ENCODE measurements around the gene ELOVL1.

Gene ELOVL1

DNA sequence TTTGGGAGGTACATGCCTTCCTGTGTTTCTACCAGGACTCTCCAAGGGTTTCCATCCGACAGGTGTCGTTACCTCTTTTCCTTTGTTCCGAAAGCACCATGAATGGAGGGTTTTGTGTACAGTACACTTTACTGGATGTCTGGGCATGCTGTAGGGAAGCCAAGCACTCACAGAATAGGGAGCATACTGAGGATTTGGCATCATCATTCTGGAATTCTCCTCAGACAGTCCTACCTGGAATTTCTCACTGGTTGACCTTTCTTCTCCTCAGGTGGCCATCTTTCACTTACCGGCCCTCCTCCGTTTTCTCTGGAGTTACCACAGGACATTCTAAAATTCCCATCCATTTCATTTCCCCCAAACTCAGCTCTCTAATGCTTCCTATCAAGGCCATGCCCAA lies 36.1 kb downstream of the ELOVL1 start:
- DNase-seq (ENCODE audit: low read depth in 4 of 4, low spot score in 1 of 4) = no peak

DNA sequence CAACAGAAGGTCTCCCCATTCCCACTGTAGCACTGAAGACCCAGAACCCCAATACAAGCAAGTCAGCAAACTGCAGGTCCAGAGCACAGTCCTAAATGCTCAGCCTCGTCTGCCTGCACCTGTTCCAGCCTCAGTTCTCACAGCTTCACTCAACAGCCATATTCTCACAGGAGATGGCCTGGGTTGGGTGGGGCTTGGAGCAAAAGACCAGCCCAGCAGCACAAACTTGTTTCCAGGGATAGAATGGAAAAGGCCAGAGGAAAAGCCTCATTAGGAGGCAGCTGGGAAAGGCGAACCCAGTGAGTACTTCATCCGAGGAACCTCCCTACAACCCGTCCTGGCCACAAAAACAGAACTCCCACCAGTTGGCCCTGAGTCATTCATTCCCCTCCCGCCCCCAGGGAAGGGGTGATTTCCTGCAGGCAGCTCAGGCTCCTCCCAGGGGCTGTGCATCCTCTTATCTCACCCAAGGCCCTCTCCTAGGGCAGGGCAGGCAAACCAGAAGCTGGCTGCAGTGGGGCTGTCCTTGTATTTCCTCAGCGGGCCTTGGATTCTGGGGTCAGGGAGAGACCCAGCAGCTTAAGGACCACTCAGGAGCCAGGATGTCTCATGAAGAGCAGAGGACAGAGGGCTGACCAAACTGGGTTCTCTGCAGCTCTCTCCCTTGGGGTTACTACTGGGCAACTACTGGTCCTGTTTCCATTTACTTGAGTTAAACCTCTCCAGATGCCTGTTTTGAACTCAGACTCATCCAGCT lies 37.6 kb downstream of the ELOVL1 start:
- peak in 2 of 4 experiments; percentile 44 to 68 for DNase-seq (ENCODE audit: low read depth in 4 of 4, low spot score in 1 of 4)

DNA sequence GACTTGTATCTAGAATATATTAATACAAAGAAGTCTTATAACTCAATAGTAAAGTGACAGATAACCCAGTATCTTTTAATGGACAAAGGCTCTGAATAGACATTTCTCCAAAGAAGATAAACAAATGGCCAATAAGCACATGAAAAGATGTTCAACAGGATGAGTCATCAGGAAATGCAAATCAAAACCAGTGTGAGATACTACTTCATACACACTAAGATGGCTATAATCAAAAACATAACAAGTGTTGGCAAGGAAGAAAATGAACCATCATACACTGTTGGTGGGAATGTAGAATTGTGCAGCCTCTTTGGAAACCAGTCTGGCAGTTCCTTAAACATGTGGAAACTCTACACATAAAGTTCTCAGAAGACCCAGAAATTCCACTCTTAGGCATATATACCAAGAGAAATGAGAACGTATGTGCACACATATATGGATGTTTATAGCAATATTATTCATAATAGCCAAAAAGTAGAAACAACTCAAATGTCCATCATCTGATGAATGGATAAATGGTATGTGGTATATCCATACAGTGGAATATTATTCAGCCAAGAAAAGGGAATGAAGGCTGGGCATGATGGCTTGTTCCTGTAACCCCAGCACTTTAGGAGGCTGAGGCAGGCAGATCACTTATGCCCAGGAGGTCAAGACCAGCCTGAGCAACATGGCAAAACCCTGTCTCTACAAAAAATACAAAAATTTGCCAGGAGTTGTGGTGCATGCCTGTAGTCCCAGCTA lies 40.1 kb downstream of the ELOVL1 start:
- DNase-seq (ENCODE audit: low read depth in 4 of 4, low spot score in 1 of 4) = no peak

DNA sequence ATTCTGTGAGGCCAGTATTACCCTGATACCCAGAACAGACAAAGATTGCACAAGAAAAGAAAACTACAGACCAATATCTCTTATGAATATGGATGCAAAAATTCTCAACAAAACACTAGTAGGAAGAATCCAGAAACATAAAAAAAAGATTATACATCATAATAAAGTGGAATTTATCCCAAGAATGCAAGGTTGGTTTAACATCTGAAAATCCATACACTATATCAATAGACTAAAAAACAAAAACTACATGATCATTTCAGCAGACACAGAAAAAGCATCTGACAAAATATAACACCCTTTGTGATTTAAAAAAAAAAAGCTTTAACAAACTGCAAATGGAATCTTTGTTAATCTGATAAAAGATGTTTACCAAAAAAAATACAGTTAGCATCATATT lies 42.4 kb downstream of the ELOVL1 start:
- no peak for DNase-seq (ENCODE audit: low read depth in 4 of 4, low spot score in 1 of 4)

DNA sequence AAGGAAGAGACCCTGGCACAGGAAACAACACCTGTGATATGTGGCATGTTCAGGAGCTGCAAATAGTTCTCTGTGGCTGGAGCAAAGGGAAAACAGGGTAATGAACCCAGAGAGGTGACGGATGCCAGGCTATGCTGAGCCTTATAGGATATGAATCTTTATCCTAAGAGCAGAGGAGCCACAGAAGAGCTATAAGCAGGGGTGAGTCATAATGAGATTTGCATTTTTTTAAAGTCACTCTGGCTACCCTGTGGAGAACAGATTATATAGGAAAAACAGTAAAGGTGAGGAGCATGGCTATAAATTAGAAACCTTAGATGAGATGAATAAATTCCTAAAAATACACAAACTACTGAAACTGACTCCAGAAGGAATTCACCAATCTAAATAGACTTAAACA lies 43.0 kb downstream of the ELOVL1 start:
- DNase-seq (ENCODE audit: low read depth in 4 of 4, low spot score in 1 of 4) = no peak

DNA sequence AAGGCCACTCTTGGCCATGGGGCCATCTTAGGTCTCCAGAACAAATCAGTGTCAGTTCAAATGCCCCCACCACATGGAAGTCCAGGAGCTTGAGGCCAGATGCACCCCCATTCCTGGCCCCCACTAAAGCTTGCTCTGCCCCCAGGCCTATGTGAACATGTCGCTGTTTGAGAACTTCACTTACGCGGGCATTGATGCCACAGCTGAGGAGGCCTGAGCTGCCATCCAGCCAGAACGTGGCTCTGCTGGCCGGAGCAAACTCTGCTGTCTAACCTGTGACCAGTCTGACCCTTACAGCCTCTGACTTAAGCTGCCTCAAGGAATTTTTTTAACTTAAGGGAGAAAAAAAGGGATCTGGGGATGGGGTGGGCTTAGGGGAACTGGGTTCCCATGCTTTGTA lies 45.3 kb downstream of the ELOVL1 start:
- no peak for DNase-seq (ENCODE audit: low read depth in 4 of 4, low spot score in 1 of 4)

DNA sequence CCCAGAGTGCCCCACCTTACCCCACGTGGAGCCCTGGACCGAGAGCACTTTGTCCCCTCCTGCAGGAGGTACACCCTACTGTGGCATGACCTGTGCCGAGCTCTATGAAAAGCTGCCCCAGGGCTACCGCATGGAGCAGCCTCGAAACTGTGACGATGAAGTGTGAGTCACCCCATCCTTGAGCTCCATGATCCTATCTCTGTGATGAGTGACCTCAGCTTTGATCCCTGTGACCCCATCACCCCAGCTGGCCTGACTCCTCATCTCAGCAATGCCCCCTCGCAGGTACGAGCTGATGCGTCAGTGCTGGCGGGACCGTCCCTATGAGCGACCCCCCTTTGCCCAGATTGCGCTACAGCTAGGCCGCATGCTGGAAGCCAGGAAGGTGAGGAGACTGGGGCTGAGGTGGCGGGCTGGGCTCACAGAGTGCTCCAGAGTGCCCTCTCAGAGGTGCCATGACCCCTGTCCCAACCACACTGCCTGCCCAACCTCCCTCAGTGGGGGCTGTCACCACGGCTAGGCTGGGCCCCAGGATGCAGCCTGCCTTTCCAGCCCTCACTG lies 46.4 kb downstream of the ELOVL1 start:
- no peak for DNase-seq (ENCODE audit: low read depth in 4 of 4, low spot score in 1 of 4)

DNA sequence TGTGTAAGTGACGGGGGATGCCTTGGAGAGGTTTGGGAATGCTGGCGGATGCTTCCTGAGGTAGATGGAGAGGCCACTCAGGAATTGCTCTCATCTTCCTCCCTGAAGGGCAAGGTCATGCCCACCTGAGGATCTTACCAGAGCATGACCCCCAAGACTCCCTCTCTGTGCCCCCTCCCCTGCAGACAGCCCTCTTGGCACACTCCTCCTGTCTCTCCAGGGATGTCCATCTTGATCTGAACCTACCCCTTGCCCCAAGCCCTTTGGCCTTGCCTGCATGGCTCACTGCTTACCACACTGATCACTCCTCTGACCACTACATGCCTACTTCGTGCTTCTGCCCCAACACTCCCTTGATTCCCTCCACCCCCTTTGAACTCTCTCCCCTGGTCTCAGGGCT lies 48.0 kb downstream of the ELOVL1 start:
- no peak for DNase-seq (ENCODE audit: low read depth in 4 of 4, low spot score in 1 of 4)

DNA sequence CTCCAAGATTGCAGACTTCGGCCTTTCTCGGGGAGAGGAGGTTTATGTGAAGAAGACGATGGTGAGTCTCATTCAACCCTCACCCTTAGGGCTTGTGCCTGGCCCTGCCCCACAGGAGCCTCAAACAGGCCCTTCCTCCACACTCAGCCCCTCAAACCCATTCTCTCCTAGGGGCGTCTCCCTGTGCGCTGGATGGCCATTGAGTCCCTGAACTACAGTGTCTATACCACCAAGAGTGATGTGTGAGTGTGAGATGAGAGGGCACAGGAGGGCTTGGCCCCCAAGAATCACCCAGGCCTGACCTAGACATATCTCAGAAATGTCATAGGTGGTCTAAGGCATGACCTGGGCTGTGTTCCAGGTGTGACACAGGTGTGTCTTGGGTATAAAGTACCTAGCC lies 48.5 kb downstream of the ELOVL1 start:
- DNase-seq (ENCODE audit: low read depth in 4 of 4, low spot score in 1 of 4) = no peak

DNA sequence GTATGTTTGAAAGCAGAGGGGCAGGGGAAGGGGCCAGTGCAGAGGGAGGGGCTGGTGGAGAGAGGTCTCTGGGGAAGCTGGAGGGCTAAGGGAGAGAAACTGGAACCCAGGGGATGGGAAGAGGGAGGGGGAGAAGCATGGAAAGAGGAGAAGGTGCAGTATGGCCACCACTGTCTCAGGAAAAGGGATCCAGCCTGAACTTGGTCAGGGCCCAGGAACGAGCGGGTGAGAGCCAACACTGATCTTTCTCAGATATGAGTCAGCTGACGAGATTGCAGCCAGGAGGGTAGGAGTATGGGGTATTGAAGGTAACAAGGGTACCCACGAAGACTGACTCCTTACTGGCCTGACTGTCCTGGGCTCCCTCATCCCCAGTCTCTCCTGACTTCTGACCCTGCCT lies 49.0 kb downstream of the ELOVL1 start:
- DNase-seq (ENCODE audit: low read depth in 4 of 4, low spot score in 1 of 4) = no peak

DNA sequence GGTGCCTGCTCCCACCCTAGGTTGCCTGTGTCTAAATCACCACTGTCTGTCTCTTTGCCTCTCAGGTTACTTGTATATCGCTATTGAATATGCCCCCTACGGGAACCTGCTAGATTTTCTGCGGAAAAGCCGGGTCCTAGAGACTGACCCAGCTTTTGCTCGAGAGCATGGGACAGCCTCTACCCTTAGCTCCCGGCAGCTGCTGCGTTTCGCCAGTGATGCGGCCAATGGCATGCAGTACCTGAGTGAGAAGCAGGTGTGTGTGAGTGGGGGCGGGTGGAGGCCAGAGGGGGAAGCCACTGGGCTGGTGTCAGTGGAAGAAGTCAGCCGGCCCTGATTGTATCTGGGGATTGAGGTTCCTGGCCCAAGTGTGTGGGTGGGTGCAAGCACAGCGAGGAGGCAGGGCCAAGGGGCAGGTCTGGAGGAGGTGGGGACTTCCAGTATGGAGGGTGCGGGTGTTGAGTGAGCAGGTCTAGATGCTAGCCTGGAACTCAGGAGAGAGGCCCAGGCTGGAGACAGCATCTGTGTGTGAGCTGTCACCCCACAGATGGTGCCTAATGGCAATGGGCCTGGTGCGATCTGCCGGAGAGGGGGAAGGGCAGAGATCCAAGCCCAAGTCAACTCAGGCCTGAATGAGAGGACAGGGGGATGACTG lies 49.9 kb downstream of the ELOVL1 start:
- no peak for DNase-seq (ENCODE audit: low read depth in 4 of 4, low spot score in 1 of 4)

DNA sequence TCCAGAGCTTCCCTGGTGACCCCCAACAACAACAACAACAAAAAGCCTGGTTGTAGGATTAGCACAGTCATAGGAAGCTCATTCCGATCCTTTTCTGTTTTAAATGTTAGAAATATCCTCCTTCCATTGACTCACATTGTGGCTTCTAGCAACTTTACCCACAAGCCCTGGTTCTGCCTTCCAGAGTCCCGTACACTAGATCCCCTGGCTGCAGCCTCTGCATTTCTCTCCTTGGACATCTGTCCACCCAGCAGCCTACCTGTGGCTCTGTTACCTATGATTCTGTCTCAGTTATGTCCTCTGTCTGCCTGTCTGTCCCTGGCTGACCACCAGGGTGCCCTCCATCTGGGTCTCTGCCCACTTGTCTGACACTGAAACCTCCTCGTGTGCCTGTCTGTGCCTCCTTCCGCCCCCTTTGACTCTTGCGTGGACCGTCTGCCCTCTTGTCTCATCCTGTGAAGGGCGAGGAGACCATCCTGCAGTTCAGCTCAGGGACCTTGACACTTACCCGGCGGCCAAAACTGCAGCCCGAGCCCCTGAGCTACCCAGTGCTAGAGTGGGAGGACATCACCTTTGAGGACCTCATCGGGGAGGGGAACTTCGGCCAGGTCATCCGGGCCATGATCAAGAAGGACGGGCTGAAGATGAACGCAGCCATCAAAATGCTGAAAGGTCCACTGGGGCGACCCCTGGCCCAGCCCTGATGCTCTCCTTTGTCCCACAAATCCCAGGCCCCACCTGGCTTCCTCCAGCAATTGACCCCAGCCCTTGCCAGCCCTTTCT lies 50.9 kb downstream of the ELOVL1 start:
- no peak for DNase-seq (ENCODE audit: low read depth in 4 of 4, low spot score in 1 of 4)

DNA sequence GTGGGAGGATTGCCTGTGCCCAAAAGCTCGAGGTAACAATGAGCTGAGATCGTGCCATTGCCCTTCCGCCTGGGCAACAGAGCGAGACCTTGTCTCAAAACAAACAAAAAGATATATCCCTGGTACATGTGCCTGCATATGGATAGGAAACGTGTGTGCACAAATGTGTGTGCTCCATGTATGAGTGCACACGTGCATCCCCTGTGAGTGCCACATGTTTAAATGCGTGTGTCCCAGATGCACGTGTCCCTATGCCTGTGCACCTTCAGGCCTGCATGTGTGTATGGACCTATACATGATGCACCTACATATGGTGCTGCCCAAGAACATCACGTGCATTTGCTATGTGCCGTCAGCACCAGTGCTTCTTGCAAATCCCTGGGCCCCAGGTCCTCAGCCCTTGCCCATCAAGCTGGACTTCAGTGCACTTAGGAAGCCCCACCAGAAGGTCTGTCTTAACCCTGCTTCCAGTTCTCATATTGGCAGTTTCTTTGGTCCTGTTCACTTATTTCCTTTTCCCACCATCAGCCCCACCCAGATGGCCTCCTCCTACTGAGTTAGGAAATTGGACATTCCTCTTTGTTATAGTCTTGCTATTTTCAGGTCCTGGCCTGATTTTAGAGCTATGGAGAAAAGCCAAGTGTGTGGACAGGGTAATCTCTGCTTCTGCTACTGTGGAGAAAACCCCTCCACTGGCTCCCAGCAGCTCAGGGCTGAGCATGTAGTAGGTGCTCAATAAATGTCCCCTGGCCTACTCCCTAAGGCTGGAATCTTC lies 51.7 kb downstream of the ELOVL1 start:
- DNase-seq (ENCODE audit: low read depth in 4 of 4, low spot score in 1 of 4) = no peak

DNA sequence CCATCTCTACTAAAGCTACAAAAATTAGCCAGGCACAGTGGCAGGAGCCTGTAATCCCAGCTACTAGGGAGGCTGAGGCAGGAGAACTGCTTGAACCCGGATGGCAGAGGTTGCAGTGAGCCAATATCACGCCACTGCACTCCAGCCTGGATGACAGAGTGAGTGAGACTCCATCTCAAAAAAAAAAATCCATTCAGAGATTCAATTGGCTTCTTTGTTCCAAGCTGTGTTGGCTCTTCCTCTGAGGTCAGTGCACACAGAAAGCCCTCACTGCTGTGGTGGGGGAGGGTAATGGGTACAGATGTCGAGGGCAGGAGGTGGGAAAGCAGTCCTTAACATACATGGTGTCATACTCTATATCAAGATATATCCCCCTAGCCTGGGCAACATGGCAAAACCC lies 52.3 kb downstream of the ELOVL1 start:
- DNase-seq (ENCODE audit: low read depth in 4 of 4, low spot score in 1 of 4) = no peak

DNA sequence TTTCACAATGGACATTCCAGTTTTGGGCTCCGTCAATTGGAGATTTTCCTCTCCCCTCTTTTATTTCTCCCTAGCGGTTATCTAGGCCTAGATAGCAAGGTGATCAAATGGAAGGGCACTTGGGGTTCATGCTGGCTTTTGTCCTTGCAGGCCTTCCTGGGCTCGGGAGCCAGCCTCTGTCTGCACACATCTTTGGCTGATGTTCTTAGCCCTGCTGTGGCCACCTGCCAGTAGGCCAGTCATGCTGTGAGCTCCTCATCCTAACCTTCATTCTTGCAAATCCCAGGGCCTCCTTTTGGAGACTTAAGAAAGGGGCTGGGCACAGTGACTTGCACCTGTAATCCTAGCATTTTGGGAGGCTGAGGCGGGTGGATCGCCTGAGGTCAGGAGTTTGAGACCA lies 53.6 kb downstream of the ELOVL1 start:
- no peak for DNase-seq (ENCODE audit: low read depth in 4 of 4, low spot score in 1 of 4)

DNA sequence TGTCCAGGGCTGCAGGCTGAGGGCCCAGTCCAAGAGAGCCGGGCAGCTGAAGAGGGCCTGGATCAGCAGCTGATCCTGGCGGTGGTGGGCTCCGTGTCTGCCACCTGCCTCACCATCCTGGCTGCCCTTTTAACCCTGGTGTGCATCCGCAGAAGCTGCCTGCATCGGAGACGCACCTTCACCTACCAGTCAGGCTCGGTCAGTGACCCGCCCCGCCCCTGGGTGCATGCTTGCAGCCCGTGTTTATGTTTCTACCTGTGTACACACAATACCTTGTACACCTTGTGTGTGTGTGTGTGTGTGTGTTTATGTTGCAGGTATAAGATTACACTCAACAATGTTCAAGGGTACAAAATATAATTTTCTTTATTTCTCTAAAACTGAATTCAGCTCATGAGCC lies 54.0 kb downstream of the ELOVL1 start:
- DNase-seq (ENCODE audit: low read depth in 4 of 4, low spot score in 1 of 4) = no peak
